Measurements from ENCODE around the gene GAGE2A.
"Not testable (repeated sequence)": the region's sequence is repeated elsewhere in the genome, so short reads cannot be mapped to it uniquely, and the experiment has no call there.

GRCh38 chrX:49589196-49589595, at the start of gene GAGE2A:
- TF ChIP-seq CTCF (conservative IDR thresholded peaks at IDR 0.05; ENCODE audit: low read length); EZH2phosphoT487 (IDR thresholded peaks at IDR 0.05; ENCODE audit: borderline replicate concordance): not testable (repeated sequence)

All from Loucy (cell line).